H1 (cell line): ENCODE data around the gene TMEM220. TPM values are rescaled to one million over a fixed set of nuclear protein-coding genes. Genes with fewer than 3 reads are reported as not detected.
A peak's percentile ranks its signal among the peaks of the same experiment; 100 is the strongest.

Experiments
- ATF2 ChIP-seq: IDR thresholded peaks from 2 replicates; pipeline ENCODE4 v1.6.1; 2012; ENCODE audit warnings: low read length, inconsistent platforms
- CHD2 ChIP-seq: IDR thresholded peaks from 2 replicates; pipeline ENCODE4 v1.6.1; 2012; ENCODE audit warnings: low read length, improper control_type of control experiment
- CREB1 ChIP-seq: IDR thresholded peaks from 2 replicates; pipeline ENCODE4 v1.6.1; 2012; ENCODE audit warnings: inconsistent platforms
- EP300 ChIP-seq, 2 experiments: IDR thresholded peaks; 1 replicate in 1 of 2; 2 replicates in 1 of 2; pipeline ENCODE4 v1.6.1; 2011 to 2012; ENCODE audit warnings: low read depth in 2 of 2, low read length in 2 of 2, mild to moderate bottlenecking in 2 of 2, borderline replicate concordance in 1 of 2, inconsistent platforms in 1 of 2, moderate library complexity in 1 of 2
- JUN ChIP-seq: IDR thresholded peaks from 2 replicates; pipeline ENCODE4 v1.6.1; 2011; ENCODE audit warnings: low read depth, mild to moderate bottlenecking, improper control_type of control experiment, low read length
- KDM1A ChIP-seq: fragments of 200-600, 300-600 bp; sonication (generic); IDR thresholded peaks from 2 replicates; pipeline ENCODE4 v1.7.1; 2016; ENCODE audit warnings: mild to moderate bottlenecking, low read length, borderline replicate concordance
- KDM5A ChIP-seq: fragments of 200-600 bp; IDR thresholded peaks from 2 replicates; pipeline ENCODE4 v1.7.1; 2012; ENCODE audit warnings: mild to moderate bottlenecking, low read length, inconsistent platforms, mixed read lengths
- PHF8 ChIP-seq: fragments of 200-600 bp; sonication (generic); conservative IDR thresholded peaks from 2 replicates; pipeline ENCODE4 v1.7.1; 2012; ENCODE audit warnings: low read depth, mild to moderate bottlenecking, inconsistent platforms, low read length, moderate library complexity
- RXRA ChIP-seq: IDR thresholded peaks from 2 replicates; pipeline ENCODE4 v1.6.1; 2011; ENCODE audit warnings: low read depth, mild to moderate bottlenecking, low read length, moderate library complexity; ENCODE audit not compliant: insufficient read depth
- SP1 ChIP-seq: IDR thresholded peaks from 2 replicates; pipeline ENCODE4 v1.6.1; 2011; ENCODE audit warnings: low read depth, low read length
- TEAD4 ChIP-seq: IDR thresholded peaks from 2 replicates; pipeline ENCODE4 v1.6.1; 2012; ENCODE audit warnings: low read depth, low read length, inconsistent platforms, mixed read lengths
- polyA plus RNA-seq, 7 experiments: library from polyadenylated mRNA; depleted of rRNA in 3 of 7; stranded (reverse) in 5 of 7; unstranded in 2 of 7; fragments of >200 nt in 5 of 7; fragments of 200-250 nt in 2 of 7; gene quantifications; 1 replicate in 5 of 7; 2 replicates in 1 of 7; 4 replicates in 1 of 7; pipeline versions ENCODE4 v1.2.1 to v1.2.3, GENCODE V29; 2011 to 2013; ENCODE audit warnings: missing spikeins in 2 of 7, mixed read lengths in 2 of 7
- total RNA-seq: library from RNA; stranded (reverse); fragmentation: NEBNext Ultra II Directional; extraction: Animal tissue kit (Norgen Biotek cat#: 25700); gene quantifications from 2 replicates; pipeline ENCODE4 v1.2.1, GENCODE V29; 2021

The TMEM220 gene
- total and polyA plus RNA-seq, 2 of the 8 experiments (the other 6 are each of a cell fraction or from before 2014, with no cell fraction given), result 3.8 to 4.1 TPM

DNA sequence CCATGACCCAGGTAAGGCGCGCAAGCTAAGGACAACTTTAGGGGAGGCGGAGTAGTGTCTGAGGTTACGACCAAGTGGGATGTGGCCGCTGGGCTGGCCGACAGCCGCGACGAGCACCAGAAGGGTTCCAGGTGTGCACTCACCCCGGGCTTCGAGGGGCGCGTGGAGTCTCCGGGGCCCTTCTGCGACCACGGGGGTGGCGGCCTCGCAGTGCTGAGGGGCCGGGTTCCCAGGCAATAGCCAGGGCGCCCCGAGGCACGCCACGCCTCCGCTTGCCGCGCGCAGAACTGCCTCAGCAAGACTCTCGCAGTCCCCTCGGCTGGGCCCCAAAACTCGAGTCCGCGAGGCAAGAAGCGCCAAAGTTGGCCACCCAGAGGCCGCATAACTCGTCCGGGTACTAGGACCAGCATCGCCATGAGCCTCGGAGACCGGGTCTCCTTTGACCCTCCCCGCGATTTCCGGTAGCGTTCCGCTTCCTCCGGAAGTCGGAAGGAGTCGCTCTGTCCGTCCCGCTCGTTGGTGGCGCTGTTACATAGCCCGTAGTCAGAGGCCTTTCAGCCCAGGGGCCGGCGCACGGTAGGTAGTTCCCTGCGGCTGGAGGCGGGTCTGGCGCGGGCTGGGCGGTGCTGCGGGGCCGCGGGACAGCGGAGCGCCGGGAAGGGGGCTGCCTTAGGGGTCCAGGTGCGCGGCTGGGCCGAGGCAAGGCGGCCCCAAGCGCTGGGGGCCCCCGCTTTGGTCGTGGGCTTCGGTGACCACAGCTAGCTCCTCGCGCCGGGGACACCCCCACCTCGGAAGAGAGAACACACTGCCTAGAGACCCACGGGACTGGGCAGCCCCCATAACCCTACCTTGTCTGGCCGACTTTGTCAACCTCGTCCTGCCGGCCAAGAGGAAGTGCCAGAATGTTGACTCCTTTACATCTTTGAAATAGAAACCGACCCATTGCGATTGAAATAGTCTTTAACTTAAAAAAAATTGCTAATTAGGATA is 32.4 kb downstream of the TMEM220 start, which contains the start of the genes ADPRM and SCO1 (continued):
- 0 out of 2 replicates have a peak, but pooled peaks have one; percentile 32 for TF ChIP-seq SP1
- no peak for TF ChIP-seq TEAD4
- no peak for TF ChIP-seq JUN
- no peak for TF ChIP-seq EP300 (IDR thresholded peaks at IDR 0.05; ENCODE audit: borderline replicate concordance in 1 of 2, low read depth in 2 of 2, low read length in 2 of 2)
- TF ChIP-seq CREB1, result peak; percentile 25; the same call in 1 of the 2 replicates
- TF ChIP-seq KDM1A, result no peak
- TF ChIP-seq KDM5A, result 0 out of 2 replicates have a peak, but pooled peaks have one; percentile 35
- TF ChIP-seq RXRA, result no peak
- no peak for TF ChIP-seq CHD2
- no peak for TF ChIP-seq ATF2
- TF ChIP-seq PHF8, result peak; percentile 92
